8988T (cell line): ENCODE results near the gene UGGT2.
"Not testable (repeated sequence)": the region's sequence is repeated elsewhere in the genome, so short reads cannot be mapped to it uniquely, and the experiment has no call there.

Experiments used
- DNase-seq: peaks from one replicate; pipeline ENCODE4 v3.0.0; 2011

UGGT2 gene

DNA sequence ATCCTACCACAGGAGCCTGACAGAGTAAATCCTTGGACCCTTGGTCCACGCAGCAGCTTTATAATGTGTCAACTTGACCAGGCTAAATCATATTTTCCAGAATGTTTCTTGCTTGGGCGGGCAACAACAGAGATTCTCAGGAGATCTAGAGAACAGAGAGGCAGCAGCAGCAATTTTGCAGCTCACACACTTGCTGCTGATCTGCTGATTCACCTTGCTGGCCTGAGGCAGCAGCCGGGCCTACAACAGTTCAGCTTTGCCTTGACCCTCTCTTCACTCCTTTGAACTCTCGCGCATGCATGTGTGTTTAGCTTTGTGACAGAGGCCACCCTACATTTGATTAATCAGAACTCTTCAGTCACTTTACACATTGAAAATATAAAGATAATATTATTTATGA is 159.3 kb downstream of the UGGT2 start:
- no peak for DNase-seq

DNA sequence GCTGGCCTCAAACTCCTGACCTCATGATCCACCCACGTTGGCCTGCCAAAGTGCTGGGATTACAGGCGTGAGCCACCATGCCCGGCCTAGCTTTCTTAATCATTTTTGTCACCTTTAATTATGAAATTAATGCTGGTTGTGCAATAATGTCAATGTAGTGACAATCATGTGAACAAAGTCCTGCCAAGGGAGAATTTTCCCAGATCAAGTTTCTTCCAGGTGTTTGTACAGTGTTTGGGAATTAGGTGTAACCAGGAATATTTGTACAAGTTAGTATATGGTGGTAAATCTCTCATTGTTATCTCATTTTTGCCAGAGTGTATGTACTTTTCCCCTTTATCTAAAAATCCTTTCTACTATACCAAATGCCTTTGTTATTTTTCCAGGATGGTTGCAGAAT is 171.1 kb downstream of the UGGT2 start:
- DNase-seq, result no peak

DNA sequence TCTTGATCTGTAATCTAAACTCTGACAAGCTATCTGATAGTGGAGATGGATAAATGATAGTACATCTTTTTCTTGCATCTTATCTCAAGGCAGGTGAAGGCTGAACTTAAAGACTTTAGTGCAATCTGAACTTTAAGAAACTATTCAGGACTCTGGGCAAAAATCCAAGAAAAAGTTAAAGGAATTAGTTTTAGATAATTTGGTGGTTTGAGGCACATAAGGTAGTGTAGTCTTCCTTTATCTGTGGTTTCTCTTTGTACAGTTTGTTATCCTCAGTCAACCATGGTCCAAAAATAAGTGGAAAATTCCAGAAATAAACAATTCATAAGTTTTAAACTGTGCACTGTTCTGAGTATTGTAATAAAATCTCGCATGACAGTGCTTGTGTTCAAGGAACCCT is 172.9 kb downstream of the UGGT2 start:
- no peak for DNase-seq

- DNase-seq, result no peak
Observed at GRCh38 chr13:95874286-95874685, 178.9 kb downstream of the UGGT2 start.

GRCh38 chr13:95870421-95870820 is 182.8 kb downstream of the UGGT2 start:
- DNase-seq, result no peak

- no peak for DNase-seq
Observed at GRCh38 chr13:95865080-95865615, 188.1 kb downstream of the UGGT2 start.

- no peak for DNase-seq
Observed at GRCh38 chr13:95862408-95862807, 190.8 kb downstream of the UGGT2 start.

DNA sequence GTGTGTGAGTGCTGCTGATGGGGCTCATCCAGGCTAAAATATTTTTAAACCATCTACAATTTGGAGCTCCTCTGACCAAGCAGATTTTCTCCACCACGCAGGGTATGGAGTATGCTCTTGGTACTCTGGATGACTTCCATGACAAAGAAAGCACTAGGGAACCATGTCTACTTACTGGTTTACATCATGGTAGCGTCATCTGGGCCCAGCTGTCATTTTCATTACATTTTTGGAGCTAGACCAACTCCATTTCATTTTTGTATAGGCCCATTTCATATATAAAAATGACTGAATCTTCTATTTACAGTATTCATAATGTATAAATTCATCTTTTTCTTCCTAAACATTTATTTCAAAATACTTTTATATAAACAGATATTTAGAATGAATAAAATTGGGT is 191.9 kb downstream of the UGGT2 start:
- DNase-seq, result no peak

- no peak for DNase-seq
Observed at GRCh38 chr13:95858286-95859075, 194.7 kb downstream of the UGGT2 start.

DNA sequence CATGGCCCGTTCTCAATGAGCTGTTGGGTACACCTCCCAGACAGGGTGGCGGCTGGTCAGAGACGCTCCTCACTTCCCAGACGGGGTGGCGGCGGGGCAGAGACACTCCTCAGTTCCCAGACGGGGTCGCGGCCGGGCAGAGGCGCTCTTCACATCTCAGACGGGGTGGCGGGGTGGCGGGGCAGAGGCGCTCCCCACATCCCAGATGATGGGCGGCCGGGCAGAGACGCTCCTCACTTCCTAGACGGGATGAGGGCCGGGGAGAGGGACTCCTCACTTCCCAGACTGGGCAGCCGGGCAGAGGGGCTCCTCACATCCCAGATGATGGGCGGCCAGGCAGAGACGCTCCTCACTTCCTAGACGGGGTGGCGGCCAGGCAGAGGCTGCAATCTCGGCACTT is 207.5 kb downstream of the UGGT2 start:
- not testable (repeated sequence) for DNase-seq

GRCh38 chr13:95842898-95843297 is 210.3 kb downstream of the UGGT2 start:
- no peak for DNase-seq

DNA sequence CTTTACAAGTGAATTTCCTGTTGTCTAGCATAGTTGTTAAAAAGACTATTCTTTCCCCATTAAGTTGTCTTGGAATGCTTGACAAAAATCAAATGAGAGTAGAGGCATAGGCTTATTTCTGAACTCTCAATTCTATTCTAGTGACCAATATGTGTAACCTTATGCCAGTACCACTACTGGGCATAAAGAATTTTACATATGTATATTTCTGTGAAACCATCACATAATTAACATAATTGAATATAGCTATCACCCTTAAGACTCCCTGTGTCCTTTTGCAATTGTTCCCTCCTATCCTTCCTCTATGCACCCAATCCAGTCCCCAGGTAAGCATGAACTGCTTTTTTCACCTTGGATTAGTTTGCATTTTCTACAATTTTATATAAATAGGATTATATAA is 211.3 kb downstream of the UGGT2 start:
- no peak for DNase-seq

GRCh38 chr13:95834134-95834765 is 219.0 kb downstream of the UGGT2 start:
- DNase-seq, result no peak

GRCh38 chr13:95833719-95834118 is 219.5 kb downstream of the UGGT2 start:
- DNase-seq, result no peak

DNA sequence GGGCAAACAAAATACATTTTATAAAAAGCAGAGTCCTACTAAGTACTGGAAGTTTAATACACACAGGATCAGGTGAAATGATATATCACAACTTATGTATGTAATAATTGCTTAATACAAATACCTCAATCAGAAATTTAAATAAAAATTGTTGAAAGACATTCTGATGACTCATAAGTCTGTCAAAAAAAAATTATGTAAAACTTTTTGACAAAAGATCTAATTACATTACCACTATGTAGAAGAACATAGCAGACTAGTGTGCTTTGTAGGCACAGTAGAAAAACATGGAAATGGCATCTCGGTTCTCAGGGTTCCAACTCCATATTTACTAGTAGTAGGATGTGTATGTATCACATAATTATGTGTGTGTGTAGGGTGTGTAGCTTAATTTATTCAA is 220.1 kb downstream of the UGGT2 start:
- no peak for DNase-seq

DNA sequence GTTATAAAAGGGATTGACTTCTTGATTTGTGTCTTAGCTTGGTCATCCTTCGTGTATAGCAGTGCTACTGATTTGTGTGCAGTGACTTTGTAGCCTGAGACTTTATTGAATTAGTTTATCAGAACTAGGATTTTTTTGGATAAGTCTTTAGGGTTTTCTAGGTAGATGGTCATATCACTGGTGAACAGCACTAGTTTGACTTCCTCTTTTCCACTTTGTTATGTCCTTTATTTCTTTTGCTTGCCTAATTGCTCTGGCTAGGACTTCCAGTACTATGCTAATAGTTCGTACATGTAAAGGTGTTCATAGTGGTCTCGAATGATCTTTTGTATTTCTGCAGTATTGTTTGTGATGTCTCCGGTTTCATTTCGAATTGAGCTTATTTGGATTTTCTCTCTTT is 230.9 kb downstream of the UGGT2 start:
- DNase-seq, result no peak

DNA sequence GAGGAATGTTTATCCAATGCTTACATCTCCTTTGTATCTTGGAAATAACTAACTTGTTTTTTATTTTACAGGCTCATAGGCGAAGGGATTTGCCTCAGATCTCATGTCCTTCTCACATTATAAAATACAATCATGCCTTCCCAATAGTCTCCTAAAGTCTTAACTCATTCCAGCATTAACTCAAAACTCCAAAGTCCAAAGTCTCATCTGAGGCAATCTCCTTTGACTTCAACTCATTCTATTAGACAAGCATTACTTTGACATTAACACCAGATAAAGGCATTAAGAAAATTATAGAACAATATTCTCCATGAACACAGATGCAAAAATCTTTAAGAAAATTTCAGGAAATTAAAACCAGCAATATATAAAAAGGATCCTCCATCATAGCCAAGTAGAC is 238.7 kb downstream of the UGGT2 start:
- DNase-seq, result no peak

- DNase-seq, result no peak
Observed at GRCh38 chr13:95813139-95813538, 240.1 kb downstream of the UGGT2 start.

DNA sequence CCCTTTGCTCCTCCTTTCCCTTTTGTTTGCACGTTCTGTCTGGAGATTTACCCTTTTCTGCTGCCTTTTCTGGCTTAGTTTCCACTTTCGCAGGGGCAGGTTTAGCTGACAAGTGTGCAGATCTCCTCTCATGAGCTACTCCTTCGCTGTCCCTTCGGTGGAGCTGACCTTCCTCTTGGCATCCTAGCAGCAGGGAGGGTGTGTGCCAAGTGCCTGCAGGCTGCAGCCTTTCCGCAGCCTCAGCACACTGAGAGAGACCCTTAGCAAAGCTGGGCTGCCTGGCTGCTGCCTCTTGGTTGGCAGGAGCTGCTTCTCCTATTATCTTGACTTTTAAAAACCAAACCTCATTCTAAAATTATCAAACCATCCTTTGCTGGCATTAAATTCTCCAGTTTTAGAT is 243.8 kb downstream of the UGGT2 start:
- no peak for DNase-seq

DNA sequence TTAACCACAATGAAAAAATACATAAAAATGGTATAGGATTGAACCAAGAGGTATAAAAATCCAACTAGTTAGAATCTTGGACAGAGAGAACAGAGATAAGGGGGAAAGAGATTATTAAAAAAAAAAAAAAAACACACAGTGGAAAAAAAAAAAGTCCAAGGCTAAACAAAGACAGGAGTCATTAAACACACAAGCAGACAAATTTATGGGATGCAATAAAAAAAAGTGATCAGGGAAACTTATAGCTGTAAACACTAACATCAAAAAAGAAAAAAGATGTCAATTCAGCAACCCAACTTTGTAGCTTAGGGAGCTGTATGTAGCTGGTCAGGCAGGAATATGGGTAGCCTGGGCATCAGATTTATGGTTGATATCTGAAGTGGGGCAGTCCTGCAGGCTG is 247.3 kb downstream of the UGGT2 start:
- DNase-seq, result no peak

DNA sequence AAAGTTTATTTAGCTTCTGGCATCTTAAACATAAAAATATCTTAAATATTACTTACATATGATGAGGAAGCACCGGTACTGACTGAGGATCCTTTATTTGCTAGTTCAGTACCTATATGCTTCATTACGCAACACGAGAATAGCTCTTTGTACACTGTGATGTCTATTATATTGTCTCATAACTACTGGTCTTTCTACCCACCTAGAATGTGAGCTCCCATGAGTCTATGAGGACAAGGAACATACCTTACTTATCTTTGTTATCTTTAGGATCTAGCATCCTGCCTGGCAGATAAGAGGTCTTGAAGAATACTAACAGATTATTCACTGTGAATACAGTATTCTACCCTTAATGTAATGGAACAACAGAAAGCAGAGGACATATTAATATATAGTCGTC is 251.4 kb downstream of the UGGT2 start:
- DNase-seq, result no peak

- no peak for DNase-seq
Observed at GRCh38 chr13:95800436-95800835, 252.8 kb downstream of the UGGT2 start.

DNA sequence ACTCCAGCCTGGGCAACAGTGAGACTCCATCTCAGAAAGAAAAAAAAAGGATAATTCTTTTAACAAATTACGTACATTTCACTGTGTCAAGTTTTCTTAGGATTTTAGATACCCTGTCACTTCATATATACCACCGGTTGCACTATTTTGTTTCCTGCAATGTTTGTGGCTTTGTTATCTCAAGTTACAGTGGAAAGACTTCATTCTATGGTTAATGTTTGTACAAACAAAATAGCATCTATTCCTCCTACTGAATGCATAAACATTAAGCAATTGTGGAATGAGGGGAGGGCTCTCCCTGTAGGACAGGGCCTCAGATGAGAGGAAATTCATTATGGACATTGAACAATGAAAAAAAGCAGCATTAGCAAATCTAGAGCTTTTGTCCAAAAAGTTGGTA is 256.2 kb downstream of the UGGT2 start:
- DNase-seq, result no peak

- DNase-seq, result no peak
Observed at GRCh38 chr13:95793781-95794180, 259.4 kb downstream of the UGGT2 start.
